ENCODE data around the gene LY6G5B.

Gene LY6G5B

GRCh38 chr6:31717499-31718222, 47.9 kb downstream of the LY6G5B start:
- no peak for DNase-seq

- DNase-seq = no peak
Measured at GRCh38 chr6:31718265-31718664, 48.5 kb downstream of the LY6G5B start.

- DNase-seq = no peak
Measured at GRCh38 chr6:31719001-31719400, 49.2 kb downstream of the LY6G5B start.

GRCh38 chr6:31720196-31720770, 50.5 kb downstream of the LY6G5B start:
- no peak for DNase-seq

GRCh38 chr6:31721351-31722020, 51.7 kb downstream of the LY6G5B start, which contains the start of gene LY6G6C:
LY6G6C (minus strand) TSS chr6:31721746; CDS start chr6:31721679, 67 bp downstream.
- no peak for DNase-seq

GRCh38 chr6:31722173-31722572, 52.4 kb downstream of the LY6G5B start:
- DNase-seq = no peak
